DMS114 treated with DMSO at 0.1 percent for 48 hours (cell line): ENCODE measurements around the gene ACAT1.
A peak's percentile ranks its signal among the peaks of the same experiment; 100 is the strongest.
"Not testable (repeated sequence)": the region's sequence is repeated elsewhere in the genome, so short reads cannot be mapped to it uniquely, and the experiment has no call there.

Experiments
- DNase-seq: peaks from one replicate; lab custom pipeline; 2025; ENCODE audit not compliant: unreplicated experiment; lab: John Stamatoyannopoulos, UW

The ACAT1 gene

GRCh38 chr11:108121274-108122155 lies at the start of gene ACAT1:
Gene ACAT1 (plus strand): TSS chr11:108121567. CDS start chr11:108121607, 40 bp downstream.
- DNase-seq, result peak; percentile 74

GRCh38 chr11:108084811-108085210 lies 36.6 kb upstream of the ACAT1 start:
- no peak for DNase-seq

GRCh38 chr11:108085672-108086071 lies 35.7 kb upstream of the ACAT1 start:
- DNase-seq, result no peak

GRCh38 chr11:108092134-108092533 lies 29.2 kb upstream of the ACAT1 start:
- DNase-seq, result no peak

- no peak for DNase-seq
These were observed 28.1 kb upstream of the ACAT1 start for GRCh38 chr11:108093128-108093904.

GRCh38 chr11:108097179-108097578 lies 24.2 kb upstream of the ACAT1 start:
- DNase-seq, result no peak

GRCh38 chr11:108101090-108101775 lies 20.1 kb upstream of the ACAT1 start:
- no peak for DNase-seq

- no peak for DNase-seq
These were observed 10.2 kb upstream of the ACAT1 start for GRCh38 chr11:108111126-108111525.

- DNase-seq, result no peak
These were observed 9.3 kb upstream of the ACAT1 start for GRCh38 chr11:108112057-108112456.

GRCh38 chr11:108115500-108116140 lies 5.7 kb upstream of the ACAT1 start:
- DNase-seq, result no peak

GRCh38 chr11:108117746-108118371 lies 3.5 kb upstream of the ACAT1 start:
- DNase-seq, result peak; percentile 32

- DNase-seq, result not testable (repeated sequence)
These were observed 462 bp upstream of the ACAT1 start for GRCh38 chr11:108120936-108121273.

- DNase-seq, result no peak
These were observed 830 bp downstream of the ACAT1 start for GRCh38 chr11:108122166-108122628.

GRCh38 chr11:108125096-108125495 lies 3.7 kb downstream of the ACAT1 start:
- no peak for DNase-seq

GRCh38 chr11:108128772-108129171 lies 7.4 kb downstream of the ACAT1 start:
- no peak for DNase-seq

- DNase-seq, result no peak
These were observed 10.6 kb downstream of the ACAT1 start for GRCh38 chr11:108131993-108132392.

- DNase-seq, result not testable (repeated sequence)
These were observed 11.7 kb downstream of the ACAT1 start for GRCh38 chr11:108132993-108133538.

- no peak for DNase-seq
These were observed 14.6 kb downstream of the ACAT1 start for GRCh38 chr11:108135845-108136544.

GRCh38 chr11:108137212-108137611 lies 15.8 kb downstream of the ACAT1 start:
- DNase-seq, result no peak

GRCh38 chr11:108142304-108142703 lies 20.9 kb downstream of the ACAT1 start:
- no peak for DNase-seq
